Loucy (cell line): ENCODE results near the gene MYCBP2.

Experiments
- CTCF ChIP-seq: fragments of 200-600 bp; sonication (generic); conservative IDR thresholded peaks from 2 replicates; pipeline ENCODE4 v1.5.1; 2014; ENCODE audit warnings: mild to moderate bottlenecking, antibody characterized with exemption, low read length
- EZH2phosphoT487 ChIP-seq: fragments of 200-600 bp; IDR thresholded peaks from 2 replicates; pipeline ENCODE4 v1.6.1; 2018; ENCODE audit warnings: antibody characterized with exemption, mild to moderate bottlenecking, moderate library complexity, borderline replicate concordance

- TF ChIP-seq CTCF, result no peak
- no peak for TF ChIP-seq EZH2phosphoT487
Observed at GRCh38 chr13:77014906-77015685, 311.8 kb downstream of the MYCBP2 start.
